GM21825 (cell line): ENCODE results near the gene TF.

Source experiments
- ATAC-seq: cut with Tn5 transposase; IDR thresholded peaks from one replicate; pipeline ENCODE4 v1.9.1; 2021; ENCODE audit warnings: mild to moderate bottlenecking, moderate library complexity; ENCODE audit not compliant: unreplicated experiment

The TF gene

DNA sequence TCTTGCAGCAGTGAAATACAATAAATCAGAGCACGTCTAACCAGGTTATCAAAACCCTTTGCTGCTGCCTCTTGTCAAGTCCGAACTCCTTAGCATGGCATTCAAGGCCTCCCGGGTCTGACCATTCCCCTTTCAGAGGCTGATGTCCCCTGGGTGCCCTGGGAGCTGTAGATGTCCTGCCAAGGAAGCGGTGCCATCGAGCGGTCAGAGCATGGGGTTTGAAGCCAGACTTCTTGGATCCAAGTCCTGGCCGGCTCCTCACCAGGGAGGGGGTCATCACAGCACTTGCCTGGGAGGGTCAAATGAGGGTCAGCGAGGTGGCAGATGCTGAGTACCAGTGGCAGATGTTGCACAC is 496 bp downstream of the TF start:
- no peak for ATAC-seq

DNA sequence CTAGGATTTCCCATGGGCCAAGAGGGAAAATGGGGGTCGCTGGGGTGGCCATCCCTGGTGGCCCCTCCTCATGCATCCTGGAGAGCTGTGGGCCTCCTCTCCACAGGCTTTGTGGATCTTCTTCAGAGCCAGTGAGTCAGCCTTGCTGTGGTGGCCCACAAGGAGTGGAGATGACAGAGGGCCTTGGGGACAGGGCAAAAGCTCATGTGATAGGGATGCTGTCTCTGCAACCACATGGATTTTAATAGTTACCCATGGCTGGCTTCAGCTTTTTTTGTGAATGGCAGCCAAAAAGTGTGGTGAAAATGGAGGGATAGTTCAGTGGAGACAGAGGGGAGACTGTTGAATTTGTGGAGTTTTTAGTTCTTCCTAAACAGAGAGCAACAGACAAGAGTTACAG is 1.2 kb downstream of the TF start:
- no peak for ATAC-seq

DNA sequence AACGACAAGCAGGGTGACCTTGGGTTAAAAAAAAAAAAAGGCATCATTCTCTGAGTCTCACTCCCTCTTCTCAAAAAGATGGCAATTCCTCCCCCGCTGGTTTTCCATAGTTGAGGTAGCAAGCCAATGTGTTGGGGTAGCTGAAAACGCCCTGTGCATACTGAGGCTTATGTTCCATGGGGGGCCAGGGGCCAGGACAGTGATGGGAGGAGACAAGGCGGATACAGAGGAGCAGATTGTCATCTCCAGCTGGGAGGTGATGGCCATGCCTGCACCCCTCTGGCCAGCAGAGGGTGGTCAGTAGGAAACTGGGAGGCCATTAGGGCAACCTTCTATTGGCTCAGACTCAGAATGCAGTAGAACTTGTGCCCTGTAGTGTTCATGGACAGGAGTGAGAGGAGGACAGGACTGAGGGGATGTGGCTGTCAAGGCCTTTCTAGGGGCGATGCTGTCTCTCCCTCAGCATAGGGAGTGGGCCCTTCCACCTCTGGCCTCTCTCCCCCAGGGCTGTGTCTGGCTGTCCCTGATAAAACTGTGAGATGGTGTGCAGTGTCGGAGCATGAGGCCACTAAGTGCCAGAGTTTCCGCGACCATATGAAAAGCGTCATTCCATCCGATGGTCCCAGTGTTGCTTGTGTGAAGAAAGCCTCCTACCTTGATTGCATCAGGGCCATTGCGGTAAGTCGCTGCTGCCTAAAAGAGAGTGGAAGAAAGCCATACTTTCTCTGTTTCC is 1.9 kb downstream of the TF start:
- no peak for ATAC-seq

DNA sequence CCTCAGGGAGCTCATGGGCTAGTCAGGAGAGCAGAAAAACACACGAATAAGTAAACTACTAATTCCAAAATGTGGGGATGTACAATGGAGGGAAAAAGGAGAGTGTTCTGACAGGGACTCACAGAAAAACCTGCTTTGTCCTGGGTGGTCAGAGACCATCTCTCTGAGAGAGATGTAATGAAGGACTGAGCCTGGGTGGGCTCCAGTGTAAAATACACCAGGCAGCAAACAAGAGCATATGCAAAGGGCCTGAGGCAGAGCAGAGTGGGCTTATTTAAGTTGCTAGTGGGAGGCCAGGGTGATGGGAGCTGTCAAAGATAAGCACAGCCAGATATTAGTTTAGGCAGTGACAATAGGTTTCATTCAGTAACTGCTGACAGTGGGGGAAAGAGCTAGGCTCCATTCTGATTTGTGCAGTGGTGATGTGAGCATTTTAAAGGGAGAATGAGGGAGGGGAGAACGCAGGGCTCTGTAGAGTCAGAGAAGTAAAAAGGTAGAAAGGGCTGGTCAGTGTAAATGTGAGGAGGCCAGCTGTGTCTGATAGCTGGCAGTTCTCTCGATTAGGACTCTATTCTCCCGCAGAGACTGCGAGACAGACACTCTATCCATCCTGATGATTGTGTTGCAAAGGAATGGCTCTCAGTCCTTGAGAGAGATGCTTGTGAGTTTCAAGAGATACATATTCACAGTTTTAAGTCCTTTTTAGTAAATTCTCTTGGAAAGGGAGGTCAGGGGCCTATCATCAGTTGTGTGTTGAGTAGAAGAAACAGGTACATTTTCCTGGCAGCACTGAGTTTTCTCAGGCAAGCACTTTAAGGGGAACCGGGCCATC is 3.5 kb downstream of the TF start:
- ATAC-seq: no peak

DNA sequence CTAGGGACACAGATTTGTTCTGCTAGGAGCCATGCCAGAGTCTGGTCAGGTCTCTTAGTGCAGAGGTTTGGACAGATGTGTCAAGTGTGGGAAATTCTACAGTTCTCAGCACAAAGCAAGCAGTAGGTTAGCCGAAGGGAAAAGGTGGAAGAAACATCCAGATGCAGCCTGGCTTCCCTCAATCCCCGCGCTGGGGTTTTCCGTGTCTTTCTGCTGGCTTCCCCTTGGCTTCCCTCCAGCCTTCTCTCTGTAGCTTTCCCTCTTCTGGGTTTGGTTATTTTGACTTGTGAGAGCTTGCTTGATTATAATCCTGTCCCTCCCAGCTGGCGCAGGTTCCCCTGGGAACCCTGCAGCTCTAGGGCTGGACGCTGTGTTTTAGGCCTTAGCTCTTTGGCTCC is 4.1 kb downstream of the TF start:
- no peak for ATAC-seq

DNA sequence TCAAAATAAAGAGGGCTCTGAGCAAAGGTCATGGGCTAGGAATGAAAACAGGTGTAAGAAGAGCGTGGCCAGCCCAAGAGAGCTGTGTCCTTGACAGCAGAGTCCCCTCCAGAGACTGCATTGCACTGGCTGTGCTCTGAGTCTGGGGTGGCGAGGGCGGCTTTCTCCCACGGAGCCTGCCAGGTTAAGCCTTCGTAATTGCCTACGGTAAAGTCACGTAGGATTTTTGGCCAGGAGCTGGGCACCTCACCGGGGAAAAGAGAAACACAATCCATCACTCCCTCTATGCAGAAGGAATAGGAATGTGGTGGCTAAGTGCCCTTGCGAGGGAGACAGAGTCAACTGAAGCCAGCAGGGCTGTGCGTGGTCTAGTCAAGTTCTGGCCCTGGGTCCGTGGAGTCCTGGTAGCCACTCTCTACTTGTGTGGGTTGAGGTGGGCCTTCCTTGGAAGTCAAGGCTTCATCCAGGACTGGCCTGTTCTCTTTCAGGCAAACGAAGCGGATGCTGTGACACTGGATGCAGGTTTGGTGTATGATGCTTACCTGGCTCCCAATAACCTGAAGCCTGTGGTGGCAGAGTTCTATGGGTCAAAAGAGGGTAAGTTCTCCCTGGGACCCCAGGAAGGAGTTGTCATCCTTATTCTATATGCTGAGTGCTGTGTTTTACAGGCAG is 7.0 kb downstream of the TF start:
- ATAC-seq: no peak

DNA sequence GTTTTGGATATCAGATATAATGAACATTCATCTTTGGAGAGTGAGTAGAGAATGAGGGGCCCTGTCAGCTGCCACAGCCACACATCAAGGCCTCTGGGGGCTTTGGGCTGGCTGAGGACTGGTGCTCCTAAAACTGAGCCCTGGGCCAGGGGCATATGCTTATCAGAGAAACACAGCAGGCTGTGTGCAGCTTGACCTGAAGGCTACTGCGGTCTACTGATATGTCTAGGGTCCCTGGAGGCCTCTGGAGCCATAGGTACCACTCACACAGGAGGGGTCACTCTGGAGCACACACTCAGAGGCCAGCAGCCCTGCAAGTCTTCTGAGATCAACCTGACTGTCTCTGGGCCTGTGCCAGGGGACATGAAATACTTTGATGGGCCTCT is 7.6 kb downstream of the TF start:
- no peak for ATAC-seq

DNA sequence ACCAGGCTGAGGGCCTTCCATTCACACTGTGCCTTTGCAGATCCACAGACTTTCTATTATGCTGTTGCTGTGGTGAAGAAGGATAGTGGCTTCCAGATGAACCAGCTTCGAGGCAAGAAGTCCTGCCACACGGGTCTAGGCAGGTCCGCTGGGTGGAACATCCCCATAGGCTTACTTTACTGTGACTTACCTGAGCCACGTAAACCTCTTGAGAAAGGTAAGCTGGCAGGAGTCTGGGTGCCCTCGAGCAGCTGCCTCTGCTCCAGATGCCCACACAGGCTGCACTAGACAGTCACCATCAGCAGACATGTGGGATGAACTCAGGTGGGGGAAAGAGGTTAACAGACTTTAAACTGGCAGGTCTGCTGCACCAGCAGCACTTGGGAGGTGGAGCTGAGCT is 8.3 kb downstream of the TF start:
- no peak for ATAC-seq

DNA sequence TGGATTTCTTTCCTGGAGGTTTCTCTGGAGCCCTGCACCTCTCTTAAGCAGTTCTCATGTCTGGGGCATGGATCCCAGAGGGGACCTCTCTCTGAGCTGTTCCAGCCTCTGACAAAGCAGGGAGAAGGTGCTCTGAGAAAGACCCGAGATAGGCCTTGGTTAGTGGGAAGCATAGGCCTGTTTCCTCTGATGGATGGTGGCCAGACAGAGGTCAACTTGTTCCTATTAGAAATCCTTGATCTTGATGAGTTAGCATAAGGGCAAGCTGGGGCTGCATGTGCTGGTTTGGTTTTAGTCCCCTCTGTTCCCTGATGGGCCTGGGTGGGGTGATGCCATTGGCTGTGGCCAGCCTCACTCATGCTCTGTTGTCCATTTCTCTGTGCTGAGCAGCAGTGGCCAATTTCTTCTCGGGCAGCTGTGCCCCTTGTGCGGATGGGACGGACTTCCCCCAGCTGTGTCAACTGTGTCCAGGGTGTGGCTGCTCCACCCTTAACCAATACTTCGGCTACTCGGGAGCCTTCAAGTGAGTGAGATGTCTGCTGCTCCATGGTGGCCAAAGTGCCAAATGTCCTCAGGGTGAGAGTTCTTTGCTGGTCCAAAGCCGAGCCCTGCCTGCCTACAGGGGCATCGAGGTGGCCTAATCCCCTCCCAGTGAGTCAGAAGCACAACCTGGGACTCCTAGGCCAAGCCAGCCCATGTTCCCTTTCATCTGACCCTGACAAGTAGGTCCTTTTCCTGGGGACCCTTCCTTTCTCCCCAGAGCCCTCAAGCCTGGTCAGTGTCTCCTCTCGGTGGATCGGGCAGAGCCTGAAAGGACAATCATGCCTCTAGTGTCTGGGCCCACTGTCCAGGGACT is 9.0 kb downstream of the TF start:
- no peak for ATAC-seq

DNA sequence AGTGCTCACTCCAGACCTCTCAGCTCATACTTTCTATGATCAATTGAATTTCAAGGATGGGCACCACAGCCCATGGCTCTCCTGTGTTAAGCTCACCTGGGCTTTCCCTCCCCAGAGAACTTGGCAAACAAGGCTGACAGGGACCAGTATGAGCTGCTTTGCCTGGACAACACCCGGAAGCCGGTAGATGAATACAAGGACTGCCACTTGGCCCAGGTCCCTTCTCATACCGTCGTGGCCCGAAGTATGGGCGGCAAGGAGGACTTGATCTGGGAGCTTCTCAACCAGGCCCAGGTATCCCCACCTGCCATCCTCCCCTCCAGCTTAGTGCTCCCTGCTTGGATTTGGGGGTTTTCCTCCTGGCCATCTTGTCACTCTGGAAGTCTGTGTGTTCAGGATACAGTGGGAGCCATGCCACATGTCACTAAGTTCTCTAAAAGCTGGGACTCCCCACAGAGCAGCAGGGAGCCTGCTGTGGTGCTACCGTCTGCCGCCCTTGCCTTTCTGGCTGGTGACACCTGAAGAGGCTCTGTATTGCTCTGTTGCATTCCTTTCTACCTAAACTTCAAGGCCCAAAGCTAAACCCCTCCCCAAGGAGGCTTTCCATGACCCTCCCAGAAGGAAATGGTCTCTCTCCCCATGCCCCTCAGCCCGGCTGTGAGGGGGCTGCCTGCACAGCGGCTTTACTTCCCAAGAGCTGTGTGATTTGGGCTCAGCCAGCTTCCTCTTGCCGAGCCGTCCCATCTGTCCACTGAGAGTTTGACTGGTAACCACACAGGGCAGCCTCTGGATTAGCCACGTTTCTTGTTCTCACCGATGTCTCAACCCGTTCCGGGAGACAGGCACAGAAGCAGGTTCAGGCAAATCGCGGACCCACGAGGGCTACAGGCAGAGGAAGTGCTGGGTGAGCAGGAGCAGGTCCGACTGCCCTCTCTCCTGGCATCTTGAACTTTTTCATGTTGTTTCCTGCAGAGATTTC is 10.8 kb downstream of the TF start:
- no peak for ATAC-seq

DNA sequence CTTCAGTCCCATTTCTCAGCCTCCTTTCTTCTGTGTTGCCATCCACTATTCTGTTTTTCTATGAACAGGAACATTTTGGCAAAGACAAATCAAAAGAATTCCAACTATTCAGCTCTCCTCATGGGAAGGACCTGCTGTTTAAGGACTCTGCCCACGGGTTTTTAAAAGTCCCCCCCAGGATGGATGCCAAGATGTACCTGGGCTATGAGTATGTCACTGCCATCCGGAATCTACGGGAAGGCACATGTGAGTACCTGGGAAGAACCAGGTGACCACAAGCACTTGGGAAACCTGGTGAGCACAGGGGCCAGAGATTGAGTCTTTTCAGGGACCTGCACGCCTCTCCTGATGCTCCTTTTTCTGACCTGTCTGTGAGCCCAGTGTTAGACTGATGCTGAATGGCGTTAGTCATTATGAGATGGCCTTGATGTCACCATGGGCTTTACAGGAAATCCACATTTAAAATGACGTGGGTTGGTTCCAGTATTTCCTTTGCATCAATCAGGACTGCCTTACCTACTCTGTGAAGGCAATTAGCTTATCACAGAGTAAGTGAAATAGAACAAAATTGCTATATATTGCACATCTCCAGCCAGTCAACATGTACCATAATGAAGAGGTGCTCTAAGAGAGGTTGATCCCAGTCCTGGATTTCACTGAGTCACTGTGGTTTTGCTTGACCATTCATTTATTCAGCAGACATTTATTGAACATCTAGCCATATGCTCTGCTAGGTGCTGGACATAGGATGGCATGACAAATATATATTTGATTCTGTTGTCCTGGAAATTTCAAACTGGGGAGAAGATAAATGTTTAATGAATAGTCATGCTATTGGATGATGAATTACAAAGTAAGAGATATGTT is 11.7 kb downstream of the TF start:
- ATAC-seq: no peak

DNA sequence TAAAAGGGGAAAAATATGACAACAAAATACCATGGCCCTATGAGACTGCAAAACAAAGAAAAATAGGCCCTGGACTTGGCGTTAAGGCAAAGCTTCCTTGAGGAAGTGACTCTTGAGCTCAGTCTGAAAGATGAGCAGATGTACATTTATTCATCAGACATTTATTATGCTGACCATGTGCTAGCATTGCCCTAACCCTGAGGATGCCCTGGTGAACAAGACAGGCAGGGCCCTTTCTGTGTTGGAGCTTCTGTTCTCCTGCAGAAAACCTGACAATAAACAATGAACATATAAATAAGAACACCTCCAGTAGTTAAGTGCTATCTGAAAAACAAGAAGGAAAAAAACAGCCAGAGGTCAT is 12.4 kb downstream of the TF start:
- ATAC-seq: no peak

DNA sequence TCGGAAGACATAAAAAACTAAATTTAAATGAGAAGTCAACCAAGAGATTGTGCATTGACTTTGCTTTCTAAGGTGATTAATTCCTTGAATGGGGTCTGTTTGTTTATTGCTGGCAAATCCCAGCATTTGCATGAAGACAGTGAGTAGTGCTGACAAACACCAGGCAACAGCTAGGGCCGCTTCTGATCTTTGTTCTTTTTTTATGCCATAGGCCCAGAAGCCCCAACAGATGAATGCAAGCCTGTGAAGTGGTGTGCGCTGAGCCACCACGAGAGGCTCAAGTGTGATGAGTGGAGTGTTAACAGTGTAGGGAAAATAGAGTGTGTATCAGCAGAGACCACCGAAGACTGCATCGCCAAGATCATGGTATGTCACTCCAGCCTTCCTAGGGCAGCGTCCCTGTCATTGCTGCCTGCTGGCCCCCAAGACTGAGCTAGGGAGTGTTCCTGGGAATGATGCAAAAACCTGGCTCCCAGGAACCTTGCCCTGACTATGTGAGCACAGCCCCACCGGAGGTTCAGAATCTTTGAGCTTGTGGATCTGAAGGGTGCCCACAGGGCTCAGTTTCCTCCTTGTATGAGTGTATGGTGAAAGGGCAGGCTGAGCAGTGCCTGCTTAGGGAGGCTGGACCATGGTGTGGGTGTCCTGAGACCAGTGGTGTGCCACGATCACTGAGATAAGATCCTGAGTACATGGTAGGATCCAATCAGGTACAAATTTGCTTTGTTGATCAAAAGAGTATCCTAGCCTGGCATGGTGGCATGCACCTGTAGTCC is 13.0 kb downstream of the TF start:
- ATAC-seq: no peak

DNA sequence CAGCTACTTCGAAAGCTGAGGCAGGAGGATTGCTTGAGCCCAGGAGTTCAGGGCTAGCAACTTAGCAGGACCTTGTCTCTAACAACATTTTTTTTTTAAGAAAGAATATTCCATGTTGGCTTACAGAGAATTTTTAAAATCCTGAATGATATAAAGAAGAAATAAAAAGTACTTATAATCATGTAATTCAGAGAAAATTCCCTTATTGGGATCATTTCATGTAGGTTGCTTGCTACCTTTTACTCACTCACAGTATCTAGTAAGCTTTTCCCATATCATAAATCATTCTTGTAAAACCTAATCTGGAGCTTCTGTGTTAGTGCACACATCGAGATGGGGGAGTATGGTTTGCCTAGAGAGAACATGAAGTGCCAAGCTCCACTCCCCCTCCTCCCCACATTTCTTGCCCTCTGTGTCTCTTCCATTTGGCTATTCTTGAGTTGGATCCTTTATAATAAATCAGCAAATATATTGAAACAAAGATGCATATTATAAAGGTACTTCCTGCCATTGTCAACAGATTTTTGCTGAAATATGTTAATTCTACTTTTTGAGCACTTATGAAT is 13.6 kb downstream of the TF start:
- no peak for ATAC-seq

DNA sequence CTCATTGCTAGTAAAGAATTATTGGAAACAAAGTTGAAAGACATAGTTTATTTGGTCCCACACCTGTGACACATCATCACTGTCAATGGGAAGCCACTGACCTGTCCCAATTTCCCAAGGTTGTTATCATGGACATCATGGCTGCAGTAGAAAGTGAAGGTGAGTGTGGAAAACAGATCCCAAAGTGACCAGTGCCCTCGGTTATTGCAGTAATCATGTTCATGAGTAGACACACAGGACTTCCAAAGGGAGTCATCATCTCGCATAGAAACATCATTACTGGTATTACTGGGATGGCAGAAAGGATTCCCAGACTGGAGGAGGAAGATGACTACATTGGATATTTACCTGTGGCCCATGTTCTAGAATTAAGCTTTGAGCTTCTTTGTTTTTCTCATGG is 14.7 kb downstream of the TF start:
- no peak for ATAC-seq

DNA sequence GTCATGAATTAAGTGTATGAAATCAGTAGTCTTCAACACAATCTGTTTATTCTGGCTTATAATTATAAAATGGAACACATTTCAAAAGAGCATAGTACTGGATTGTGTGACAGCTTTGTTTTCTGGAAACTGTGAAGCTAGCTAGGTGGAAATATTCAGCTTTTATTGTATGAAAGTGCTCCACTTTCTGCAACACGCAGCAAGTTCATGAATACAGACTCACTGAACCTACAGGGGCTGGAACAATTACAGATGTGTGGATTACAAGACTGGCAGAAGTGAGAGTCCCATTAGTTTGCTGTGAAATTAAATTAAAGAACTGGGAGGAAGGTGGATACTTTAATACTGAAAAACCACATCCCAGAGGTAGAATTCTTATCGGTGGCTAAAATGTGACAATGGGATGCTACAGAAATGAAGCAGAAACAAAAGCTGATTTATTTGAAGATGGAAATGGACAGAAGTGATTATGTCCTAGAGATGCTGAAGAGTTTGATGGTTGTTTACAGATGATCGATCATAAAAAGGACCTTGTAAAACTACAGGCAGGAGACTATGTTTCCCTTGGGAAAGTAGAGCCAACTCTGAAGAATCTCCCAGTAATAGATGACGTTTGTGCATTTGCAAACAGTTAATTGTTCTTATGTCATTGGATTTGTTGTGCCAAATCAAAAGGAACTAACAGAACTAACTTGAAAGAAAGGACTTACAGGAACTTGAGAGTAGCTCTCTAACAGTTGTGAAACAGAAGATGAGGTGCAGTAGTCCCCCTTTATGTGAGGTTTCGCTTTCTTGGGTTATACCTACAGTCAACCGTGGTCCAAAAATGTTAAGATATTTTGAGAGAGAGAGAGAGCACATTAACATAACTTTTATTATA is 15.7 kb downstream of the TF start:
- no peak for ATAC-seq

DNA sequence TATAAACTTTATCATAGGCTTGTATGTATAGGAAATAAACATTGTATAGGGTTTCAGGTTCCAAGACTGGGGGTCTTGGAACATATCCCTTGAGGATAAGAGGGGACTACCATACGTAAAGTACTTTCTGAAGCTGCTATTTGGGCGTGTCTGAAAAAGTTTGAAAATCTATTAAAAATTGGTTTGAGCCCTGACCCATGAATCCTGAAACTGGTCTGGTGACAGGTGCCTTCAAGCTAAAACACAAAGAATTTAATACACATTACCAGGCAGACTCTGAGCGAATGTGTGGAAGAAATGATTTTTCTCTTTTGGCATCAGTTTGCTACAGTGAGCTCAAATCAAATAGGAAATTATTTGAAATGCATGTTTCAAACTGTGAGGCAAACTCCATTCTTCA is 16.3 kb downstream of the TF start:
- no peak for ATAC-seq
